ENCODE results near the gene SPATA13. TPM values are rescaled to one million over a fixed set of nuclear protein-coding genes. Genes with fewer than 3 reads are reported as not detected.

SPATA13 gene
- total RNA-seq, 1 donor from 2014 or later: 2.7 TPM

GRCh38 chr13:24224232-24224680 lies 63.7 kb downstream of the SPATA13 start:
- no peak for TF ChIP-seq CTCF (IDR thresholded peaks at IDR 0.05)
- no peak overlapping the region for H3K4me3 Mint-ChIP-seq (ENCODE audit: unreplicated experiment)
- no peaks in the 10 kb centered on the region for H3K4me1 Mint-ChIP-seq (ENCODE audit: unreplicated experiment)
- H3K27me3 Mint-ChIP-seq (ENCODE audit: unreplicated experiment): no peaks in the 10 kb centered on the region
- no peak overlapping the region for H3K27ac Mint-ChIP-seq (ENCODE audit: unreplicated experiment)
- no peak for DNase-seq (ENCODE audit: extremely low spot score, unreplicated experiment)
- no peaks in the 10 kb centered on the region for H3K9me3 Mint-ChIP-seq (ENCODE audit: unreplicated experiment)
- H3K36me3 Mint-ChIP-seq (ENCODE audit: unreplicated experiment): no peaks in the 10 kb centered on the region

- no peak for TF ChIP-seq CTCF (IDR thresholded peaks at IDR 0.05)
- Mint-ChIP-seq H3K4me3 (ENCODE audit: unreplicated experiment) (no peak overlapping the region), H3K27me3 (ENCODE audit: unreplicated experiment) (no peaks in the 10 kb centered on the region), H3K9me3 (ENCODE audit: unreplicated experiment) (no peaks in the 10 kb centered on the region), H3K36me3 (ENCODE audit: unreplicated experiment) (no peaks in the 10 kb centered on the region), H3K27ac (ENCODE audit: unreplicated experiment) (no peak overlapping the region), H3K4me1 (ENCODE audit: unreplicated experiment) (no peaks in the 10 kb centered on the region)
- DNase-seq (ENCODE audit: extremely low spot score, unreplicated experiment): no peak
These were observed 64.5 kb downstream of the SPATA13 start for GRCh38 chr13:24225062-24225461.

GRCh38 chr13:24225930-24226329 lies 65.4 kb downstream of the SPATA13 start:
- H3K36me3 Mint-ChIP-seq (ENCODE audit: unreplicated experiment): no peaks in the 10 kb centered on the region

GRCh38 chr13:24226762-24227161 lies 66.2 kb downstream of the SPATA13 start:
- no peaks in the 10 kb centered on the region for H3K4me1 Mint-ChIP-seq (ENCODE audit: unreplicated experiment)
- H3K4me3 Mint-ChIP-seq (ENCODE audit: unreplicated experiment): no peak overlapping the region
- H3K27ac Mint-ChIP-seq (ENCODE audit: unreplicated experiment): no peak overlapping the region
- no peaks in the 10 kb centered on the region for H3K36me3 Mint-ChIP-seq (ENCODE audit: unreplicated experiment)
- DNase-seq (ENCODE audit: extremely low spot score, unreplicated experiment): no peak
- H3K9me3 Mint-ChIP-seq (ENCODE audit: unreplicated experiment): no peaks in the 10 kb centered on the region
- H3K27me3 Mint-ChIP-seq (ENCODE audit: unreplicated experiment): no peaks in the 10 kb centered on the region
- TF ChIP-seq CTCF (IDR thresholded peaks at IDR 0.05): no peak

More at GRCh38 chr13:24225930-24226329, 65.4 kb downstream of the SPATA13 start:
- DNase-seq (ENCODE audit: extremely low spot score, unreplicated experiment): no peak
- H3K27me3 Mint-ChIP-seq (ENCODE audit: unreplicated experiment): no peaks in the 10 kb centered on the region
- no peak overlapping the region for H3K27ac Mint-ChIP-seq (ENCODE audit: unreplicated experiment)
- no peaks in the 10 kb centered on the region for H3K9me3 Mint-ChIP-seq (ENCODE audit: unreplicated experiment)
- no peak overlapping the region for H3K4me3 Mint-ChIP-seq (ENCODE audit: unreplicated experiment)
- no peaks in the 10 kb centered on the region for H3K4me1 Mint-ChIP-seq (ENCODE audit: unreplicated experiment)
- TF ChIP-seq CTCF (IDR thresholded peaks at IDR 0.05): no peak

GRCh38 chr13:24228852-24229458 lies 68.4 kb downstream of the SPATA13 start:
- Mint-ChIP-seq H3K27ac (ENCODE audit: unreplicated experiment) (no peak overlapping the region), H3K9me3 (ENCODE audit: unreplicated experiment) (no peaks in the 10 kb centered on the region), H3K4me1 (ENCODE audit: unreplicated experiment) (peaks cover 16% of the 10 kb centered on the region), H3K36me3 (ENCODE audit: unreplicated experiment) (no peaks in the 10 kb centered on the region), H3K4me3 (ENCODE audit: unreplicated experiment) (no peak overlapping the region), H3K27me3 (ENCODE audit: unreplicated experiment) (no peaks in the 10 kb centered on the region)
- peak; percentile 86 for TF ChIP-seq CTCF (IDR thresholded peaks at IDR 0.05)
- no peak for DNase-seq (ENCODE audit: extremely low spot score, unreplicated experiment)

Measured in osteocyte (in vitro differentiated cells).